ENCODE data around the gene ZNF280B. TPM values are rescaled to one million over a fixed set of nuclear protein-coding genes. Genes with fewer than 3 reads are reported as not detected.
"Not testable (repeated sequence)": the region's sequence is repeated elsewhere in the genome, so short reads cannot be mapped to it uniquely, and the experiment has no call there.

ZNF280B gene
- total and polyA plus RNA-seq, 2 of the 13 experiments (the other 11 are each of a cell fraction or from before 2014, with no cell fraction given) = 3.7 to 3.9 TPM

DNA sequence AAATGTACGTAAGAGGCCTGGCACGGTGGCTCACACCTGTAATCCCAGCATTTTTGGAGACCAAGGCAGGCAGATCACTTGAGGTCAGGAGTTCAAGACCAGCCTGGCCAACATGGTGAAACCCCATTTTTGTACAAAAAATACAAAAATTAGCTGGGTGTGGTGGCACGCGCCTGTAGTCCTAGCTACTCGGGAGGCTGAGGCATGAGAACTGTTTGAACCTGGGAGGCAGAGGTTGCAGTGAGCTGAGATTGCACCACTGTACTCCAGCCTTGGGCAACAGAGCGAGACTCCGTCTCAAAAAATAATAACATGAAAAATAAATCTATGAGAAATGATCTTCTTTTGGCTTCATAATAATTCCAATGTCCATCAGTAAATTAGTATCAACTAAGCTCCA is 2.3 kb upstream of the ZNF280B start:
- in situ Hi-C loops (cut with HindIII; ENCODE audit: extremely low pct_ligation_motif_present, low pct_unique_long_range_greater_than_20kb); CTCF ChIA-PET (ENCODE audit: low intra/inter-chr PET ratio, low total read pairs); BruUV-seq (replicated peaks); DNase-seq (ENCODE audit: low spot score); H3K27me3 ChIP-seq (ENCODE audit: control insufficient read depth in 1 of 2, insufficient read depth in 2 of 2, low read length in 2 of 2); H3K4me2 ChIP-seq (ENCODE audit: low read depth, low read length); ATAC-seq; FAIRE-seq; H3K4me3 ChIP-seq (replicated peaks in 1 of 3; ENCODE audit: insufficient read depth in 1 of 3, low read depth in 2 of 3, low read length in 3 of 3); H4K20me1 ChIP-seq (ENCODE audit: insufficient read depth, low read length); H2AFZ ChIP-seq (ENCODE audit: low read length); H3K79me2 ChIP-seq (ENCODE audit: insufficient read depth, low read length); intact Hi-C loops (cut with micrococcal nuclease; ENCODE audit: unreplicated experiment); H3K9ac ChIP-seq (ENCODE audit: insufficient read depth, low read depth, low read length); H3K9me3 ChIP-seq (ENCODE audit: low read length); H3K27ac ChIP-seq (ENCODE audit: extremely low read length, insufficient read depth, low read length); H3K36me3 ChIP-seq (replicated peaks in 1 of 2; ENCODE audit: control insufficient read depth in 1 of 2, insufficient read depth in 2 of 2, low read length in 2 of 2): not testable (repeated sequence)
- H3K4me1 ChIP-seq (ENCODE audit: insufficient read depth, low read length) = peaks cover 25% of the 10 kb centered on the region
- 93% methylated on average over 7 of the region's 7 CpGs for WGBS (ENCODE audit: low lambda C conversion rate)
- POLR2A ChIA-PET = interaction anchor here (1.1 kb wide), 1 partner anchor 9 kb away, joined by 3 read pairs; the partner anchor contains the start of gene ZNF280A

DNA sequence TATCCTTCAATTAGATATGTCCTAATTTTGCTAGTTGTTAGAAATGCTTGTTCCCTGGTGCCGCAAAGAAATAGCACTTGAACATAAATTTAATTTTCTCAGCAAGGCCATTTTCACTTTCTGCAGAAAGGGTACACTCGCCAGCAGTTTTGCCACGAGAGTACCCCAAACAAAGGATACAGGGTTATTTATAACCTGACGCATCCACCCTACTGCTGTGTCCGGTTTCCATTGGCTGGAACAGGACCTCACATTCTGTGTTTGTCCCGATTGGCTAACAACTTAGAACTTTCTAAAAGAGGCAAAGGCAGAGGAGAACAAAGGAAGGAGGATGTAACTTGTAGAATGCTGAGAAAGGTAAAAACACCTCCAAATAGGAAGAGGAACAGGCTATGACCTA is 1.4 kb upstream of the ZNF280B start:
- H3K4me3 ChIP-seq (replicated peaks in 1 of 3; ENCODE audit: insufficient read depth in 1 of 3, low read depth in 2 of 3, low read length in 3 of 3); FAIRE-seq; H2AFZ ChIP-seq (ENCODE audit: low read length); H4K20me1 ChIP-seq (ENCODE audit: insufficient read depth, low read length); DNase-seq (ENCODE audit: low spot score); H3K27ac ChIP-seq (ENCODE audit: extremely low read length, insufficient read depth, low read length); H3K4me2 ChIP-seq (ENCODE audit: low read depth, low read length); H3K9me3 ChIP-seq (ENCODE audit: low read length); H3K79me2 ChIP-seq (ENCODE audit: insufficient read depth, low read length); ATAC-seq; H3K27me3 ChIP-seq (ENCODE audit: control insufficient read depth in 1 of 2, insufficient read depth in 2 of 2, low read length in 2 of 2); CTCF ChIA-PET (ENCODE audit: low intra/inter-chr PET ratio, low total read pairs); BruUV-seq (replicated peaks); H3K36me3 ChIP-seq (replicated peaks in 1 of 2; ENCODE audit: control insufficient read depth in 1 of 2, insufficient read depth in 2 of 2, low read length in 2 of 2); in situ Hi-C loops (cut with HindIII; ENCODE audit: extremely low pct_ligation_motif_present, low pct_unique_long_range_greater_than_20kb); H3K9ac ChIP-seq (ENCODE audit: insufficient read depth, low read depth, low read length); intact Hi-C loops (cut with micrococcal nuclease; ENCODE audit: unreplicated experiment): not testable (repeated sequence)
- peak; percentile 86; the same call in 1 of the 2 replicates for TF ChIP-seq ZNF562 (CRISPR knock-in tag; IDR thresholded peaks at IDR 0.05; ENCODE audit: borderline replicate concordance)
- POLR2A ChIA-PET = interaction anchor here (1.8 kb wide), 1 partner anchor 10 kb away, joined by 32 read pairs; the partner anchor contains the start of gene ZNF280A
- peaks cover 23% of the 10 kb centered on the region for H3K4me1 ChIP-seq (ENCODE audit: insufficient read depth, low read length)
- WGBS (ENCODE audit: low lambda C conversion rate) = 89% methylated on average over 6 of the region's 6 CpGs

Measured in HepG2 (cell line).